Measurements from ENCODE around the gene MDP1. TPM values are rescaled to one million over a fixed set of nuclear protein-coding genes. Genes with fewer than 3 reads are reported as not detected.

Gene MDP1
- total RNA-seq, 1 donor from 2014 or later = 13.8 TPM

GRCh38 chr14:24251880-24252288 is 36.0 kb upstream of the MDP1 start:
- intact Hi-C loops (cut with micrococcal nuclease) = no loop called here

- intact Hi-C loops (cut with micrococcal nuclease) = no loop called here
Observed at GRCh38 chr14:24250354-24250753, 34.5 kb upstream of the MDP1 start.

- intact Hi-C loops (cut with micrococcal nuclease) = loop anchor here (10.0 kb wide), 1 partner anchor 425 kb away; no protein-coding TSS in a partner anchor
Observed at GRCh38 chr14:24249230-24250021, 33.6 kb upstream of the MDP1 start.

- intact Hi-C loops (cut with micrococcal nuclease) = loop anchor here (10.0 kb wide), 1 partner anchor 427 kb away; no protein-coding TSS in a partner anchor
Observed at GRCh38 chr14:24247422-24247821, 31.6 kb upstream of the MDP1 start.

- intact Hi-C loops (cut with micrococcal nuclease) = loop anchor here (10.0 kb wide), 1 partner anchor 428 kb away; no protein-coding TSS in a partner anchor
Observed at GRCh38 chr14:24246765-24247212, 30.9 kb upstream of the MDP1 start.

DNA sequence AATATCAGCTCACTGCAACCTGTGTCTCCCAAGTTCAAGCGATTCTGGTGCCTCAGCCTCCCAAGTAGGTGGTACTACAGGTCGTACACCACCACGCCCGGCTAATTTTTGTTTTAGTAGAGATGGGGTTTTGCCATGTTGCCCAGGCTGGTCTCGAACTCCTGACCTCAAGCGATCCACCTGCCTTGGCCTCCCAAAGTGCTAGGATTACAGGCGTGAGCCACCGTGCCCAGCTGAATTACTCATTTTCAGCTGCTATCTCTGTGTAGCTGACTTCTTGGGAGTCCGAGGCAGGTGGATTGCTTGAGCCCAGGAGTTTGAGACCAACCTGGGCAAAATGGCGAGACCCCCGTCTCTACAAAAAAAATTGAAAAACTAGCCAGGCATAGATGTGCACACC is 29.5 kb upstream of the MDP1 start:
- intact Hi-C loops (cut with micrococcal nuclease) = loop anchor here (10.0 kb wide), 1 partner anchor 429 kb away; no protein-coding TSS in a partner anchor

GRCh38 chr14:24243336-24243836 is 27.5 kb upstream of the MDP1 start:
- intact Hi-C loops (cut with micrococcal nuclease) = loop anchor here (10.0 kb wide), 1 partner anchor 431 kb away; no protein-coding TSS in a partner anchor

DNA sequence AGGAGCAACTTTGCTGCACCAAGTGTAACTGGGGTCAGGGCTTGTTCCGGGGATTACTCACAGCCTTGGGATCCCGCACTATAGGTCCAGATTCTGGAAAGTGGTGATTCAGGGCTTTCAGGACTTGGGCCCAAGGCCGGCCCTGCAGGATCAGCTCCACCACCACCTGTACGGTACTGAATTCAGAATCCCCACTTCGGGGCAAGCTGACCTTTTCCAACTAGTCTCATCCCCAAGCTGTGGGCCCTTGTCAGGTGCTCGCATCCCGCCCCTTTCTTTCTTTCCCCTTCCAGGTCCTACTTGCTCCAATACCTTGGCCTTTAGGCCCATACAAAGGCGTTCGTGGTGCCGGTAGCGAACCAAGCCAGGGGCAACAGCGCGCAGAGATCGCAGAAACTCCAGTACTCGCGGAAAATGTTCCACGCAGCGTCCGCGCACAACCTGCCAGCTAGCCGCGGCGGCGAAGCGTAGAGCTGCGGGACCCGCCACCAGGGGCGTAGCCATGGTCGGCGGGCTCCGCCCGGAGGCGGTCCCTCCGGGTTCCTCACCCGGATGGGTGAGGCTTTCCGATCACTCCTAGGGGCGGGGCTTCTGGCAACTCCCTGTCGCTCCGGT is 26.1 kb upstream of the MDP1 start:
- intact Hi-C loops (cut with micrococcal nuclease) = loop anchor here (1.0 to 10.0 kb wide), 12 partner anchors 10 to 433 kb away; partner anchors contain the start of genes DCAF11, DHRS1, GMPR2 and IPO4

GRCh38 chr14:24240110-24240918 is 24.4 kb upstream of the MDP1 start:
- intact Hi-C loops (cut with micrococcal nuclease) = loop anchor here (10.0 kb wide), 1 partner anchor 434 kb away; no protein-coding TSS in a partner anchor

GRCh38 chr14:24238527-24239037 is 22.7 kb upstream of the MDP1 start:
- intact Hi-C loops (cut with micrococcal nuclease) = no loop called here

DNA sequence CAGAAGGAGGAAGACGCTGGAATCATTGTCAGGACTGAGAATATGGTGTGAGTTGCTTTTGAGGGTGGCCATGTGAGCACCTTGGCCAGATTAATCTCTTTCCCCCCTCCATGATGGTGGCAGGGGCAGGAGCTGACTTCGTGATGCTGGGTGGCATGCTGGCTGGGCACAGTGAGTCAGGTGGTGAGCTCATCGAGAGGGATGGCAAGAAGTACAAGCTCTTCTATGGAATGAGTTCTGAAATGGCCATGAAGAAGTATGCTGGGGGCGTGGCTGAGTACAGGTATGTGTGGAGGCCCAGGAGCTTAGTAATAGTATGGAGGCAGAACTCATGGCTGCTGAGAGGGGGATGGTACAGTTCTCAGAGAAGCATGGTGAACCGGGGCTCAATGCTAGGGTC is 22.3 kb upstream of the MDP1 start:
- intact Hi-C loops (cut with micrococcal nuclease) = no loop called here

- intact Hi-C loops (cut with micrococcal nuclease) = no loop called here
Observed at GRCh38 chr14:24237463-24237955, 21.6 kb upstream of the MDP1 start.

DNA sequence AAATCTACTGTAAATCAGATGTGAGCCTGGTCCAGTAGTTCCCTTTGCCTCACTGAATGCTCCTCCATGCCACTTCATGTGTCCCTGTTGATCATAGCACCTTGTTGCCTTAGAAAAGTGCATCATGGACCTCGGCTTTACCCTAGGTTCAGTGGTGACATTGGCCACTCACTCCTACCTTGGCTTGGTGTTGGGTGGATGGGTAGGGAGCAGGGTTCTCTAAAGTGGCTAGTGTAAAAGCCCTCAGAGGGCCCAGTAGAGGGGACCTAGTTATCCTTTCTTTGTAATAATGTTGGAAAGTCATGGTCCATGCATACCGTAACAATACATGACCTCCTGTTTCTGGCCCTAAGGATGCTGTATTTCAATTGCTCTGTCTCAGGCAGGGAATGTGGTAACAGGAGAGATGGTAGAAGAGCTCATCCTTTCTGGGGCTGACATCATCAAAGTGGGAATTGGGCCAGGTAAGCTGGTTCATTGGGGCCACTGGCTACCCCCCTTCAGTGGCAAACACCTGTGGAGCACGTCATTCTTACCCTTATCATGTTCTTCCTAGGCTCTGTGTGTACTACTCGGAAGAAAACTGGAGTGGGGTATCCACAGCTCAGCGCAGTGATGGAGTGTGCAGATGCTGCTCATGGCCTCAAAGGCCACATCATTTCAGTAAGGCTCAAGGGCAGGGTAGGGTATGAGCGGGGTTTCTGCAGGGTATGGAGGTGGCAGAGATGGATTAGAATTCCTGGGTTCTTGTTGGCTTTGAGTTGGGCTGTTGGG is 21.0 kb upstream of the MDP1 start:
- intact Hi-C loops (cut with micrococcal nuclease) = no loop called here

- intact Hi-C loops (cut with micrococcal nuclease) = no loop called here
Observed at GRCh38 chr14:24235804-24236688, 20.2 kb upstream of the MDP1 start.

GRCh38 chr14:24234095-24235005 is 18.5 kb upstream of the MDP1 start:
- intact Hi-C loops (cut with micrococcal nuclease) = no loop called here

DNA sequence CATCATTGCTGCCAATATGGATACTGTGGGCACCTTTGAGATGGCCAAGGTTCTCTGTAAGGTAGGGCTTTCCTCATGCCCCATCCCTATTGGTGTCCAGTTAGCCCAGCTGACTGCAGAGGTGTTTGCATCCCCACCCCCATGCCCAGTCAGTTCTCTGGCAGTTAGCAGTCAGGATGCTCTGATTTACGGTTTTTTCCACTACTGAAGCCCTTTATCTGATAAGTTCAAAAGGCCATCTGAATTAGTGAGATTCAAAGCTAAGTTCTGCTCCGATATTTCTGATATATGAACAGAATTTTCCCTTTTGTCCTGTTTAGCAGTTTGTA is 17.6 kb upstream of the MDP1 start:
- intact Hi-C loops (cut with micrococcal nuclease) = loop anchor here (2.0 kb wide), 1 partner anchor 45 kb away; the partner anchor contains the start of gene IPO4

- intact Hi-C loops (cut with micrococcal nuclease) = loop anchor here (1.0 to 2.0 kb wide), 6 partner anchors 9 to 209 kb away; partner anchors contain the start of genes EMC9, IPO4, MDP1 and RABGGTA
Observed at GRCh38 chr14:24232645-24233537, 17.0 kb upstream of the MDP1 start, which contains the start of gene GMPR2. GMPR2 (plus strand) TSS chr14:24232929; CDS start chr14:24233254, 325 bp downstream.
